K562 (cell line): Measurements from ENCODE around the gene C2CD4C. TPM values are rescaled to one million over a fixed set of nuclear protein-coding genes. Genes with fewer than 3 reads are reported as not detected.
A peak's percentile ranks its signal among the peaks of the same experiment; 100 is the strongest.

ENCODE experiments used
- ATAC-seq: fragments of 200-7000 bp; cut with Tn5 transposase; 3 replicates; pipeline ENCODE4 v1.9.1; 2020; ENCODE audit warnings: moderate library complexity
- BruUV-seq: library from RNA; stranded (reverse); fragments of 400-500 nt; replicated peaks from 2 replicates; lab custom pipeline; 2021; lab: Mats Ljungman, UMichigan
- CTCF ChIA-PET: fragments of 300-600 bp; formaldehyde crosslinking; extraction: SDS; loops from one replicate; lab custom pipeline; 2021; ENCODE audit warnings: low intra/inter-chr PET ratio; lab: Yijun Ruan, JAX
- POLR2A ChIA-PET: fragments of 300-600, 350-650 bp; sonication (Branson Sonifier 250); formaldehyde crosslinking; extraction: SDS; loops from one replicate; lab custom pipeline; 2021; ENCODE audit warnings: antibody characterized with exemption, inconsistent platforms; lab: Yijun Ruan, JAX
- DNase-seq, 4 experiments: peaks; one replicate each; pipeline versions ENCODE4 v3.0.0 to v3.0.0-alpha.2; 2011 to 2018; ENCODE audit warnings: low spot score in 3 of 4, mixed read lengths in 3 of 4; ENCODE audit errors: extremely low read depth in 1 of 4
- FAIRE-seq: peaks from 2 replicates; lab custom pipeline; 2011; peaks lifted over from hg19 to GRCh38; lab: Jason Lieb, UNC
- H2AFZ ChIP-seq: 2 replicates; pipeline ENCODE4 v1.6.0; 2011; ENCODE audit warnings: low read depth, low read length, control low read depth, inconsistent platforms
- H3K27ac ChIP-seq: fragments of 200-600 bp; 3 replicates; pipeline ENCODE4 v1.8.0; 2011; ENCODE audit warnings: low read depth, mild to moderate bottlenecking, control low read depth, inconsistent platforms, low read length, moderate library complexity, mixed read lengths; ENCODE audit errors: extremely low read depth
- H3K27me3 ChIP-seq, 2 experiments: fragments of 300-600 bp in 1 of 2; 2 replicates in 1 of 2; 3 replicates in 1 of 2; pipeline versions ENCODE4 v1.6.0 to v1.8.0; 2011; ENCODE audit warnings: inconsistent platforms in 2 of 2, low read length in 2 of 2, mild to moderate bottlenecking in 1 of 2, mixed read lengths in 1 of 2, moderate library complexity in 1 of 2; ENCODE audit not compliant: control insufficient read depth in 2 of 2, insufficient read depth in 2 of 2
- H3K36me3 ChIP-seq: fragments of 300-600 bp; 3 replicates; pipeline ENCODE4 v1.8.0; 2011; ENCODE audit warnings: mild to moderate bottlenecking, low read length, inconsistent platforms; ENCODE audit not compliant: control insufficient read depth, insufficient read depth
- H3K4me1 ChIP-seq, 2 experiments: fragments of 200-600 bp in 1 of 2; replicated peaks in 1 of 2; 2 replicates in 1 of 2; 3 replicates in 1 of 2; pipeline versions ENCODE4 v1.5.1 to v1.8.0; 2011; ENCODE audit warnings: inconsistent platforms in 2 of 2, low read length in 2 of 2, mild to moderate bottlenecking in 1 of 2, mixed read lengths in 1 of 2, moderate library complexity in 1 of 2; ENCODE audit not compliant: control insufficient read depth in 2 of 2, insufficient read depth in 2 of 2
- H3K4me2 ChIP-seq: 2 replicates; pipeline ENCODE4 v1.6.1; 2011; ENCODE audit warnings: low read length, control low read depth, inconsistent platforms, mixed read lengths; ENCODE audit not compliant: insufficient read depth
- H3K4me3 ChIP-seq: fragments of 200-600 bp; sonication (generic), shearing (Covaris generic); 2 replicates; pipeline ENCODE4 v1.5.1; 2016; ENCODE audit warnings: control low read depth, inconsistent platforms
- H3K79me2 ChIP-seq: fragments of 200-600 bp; 3 replicates; pipeline ENCODE4 v1.8.0; 2011; ENCODE audit warnings: low read length, inconsistent platforms; ENCODE audit not compliant: control insufficient read depth, insufficient read depth
- H3K9ac ChIP-seq, 2 experiments: 2 replicates each; pipeline versions ENCODE4 v1.6.0 to v1.6.1; 2011; ENCODE audit warnings: low read depth in 2 of 2, low read length in 2 of 2, control low read depth in 1 of 2, inconsistent platforms in 1 of 2, mild to moderate bottlenecking in 1 of 2, mixed read lengths in 1 of 2; ENCODE audit not compliant: insufficient read depth in 1 of 2
- H3K9me1 ChIP-seq: one replicate; pipeline ENCODE4 v1.6.0; 2011; ENCODE audit warnings: inconsistent platforms, mild to moderate bottlenecking, low read length, moderate library complexity; ENCODE audit not compliant: control insufficient read depth, insufficient read depth
- H3K9me3 ChIP-seq: replicated peaks from 2 replicates; pipeline ENCODE4 v1.5.1; 2011; ENCODE audit warnings: low read depth, low read length, inconsistent platforms; ENCODE audit not compliant: control insufficient read depth, insufficient read depth
- H4K20me1 ChIP-seq: replicated peaks from 2 replicates; pipeline ENCODE4 v1.6.1; 2011; ENCODE audit warnings: low read length, inconsistent platforms, mixed read lengths; ENCODE audit not compliant: control insufficient read depth, insufficient read depth
- BHLHE40 ChIP-seq: IDR thresholded peaks from 2 replicates; pipeline ENCODE4 v1.6.1; 2011; ENCODE audit warnings: low read length, improper control_type of control experiment
- BRD4 ChIP-seq: fragments of 200-600 bp; sonication (generic); IDR thresholded peaks from 2 replicates; pipeline ENCODE4 v1.6.1; 2017; ENCODE audit warnings: inconsistent platforms
- BRF1 ChIP-seq: IDR thresholded peaks from 3 replicates; pipeline ENCODE4 v1.6.1; 2011; ENCODE audit warnings: borderline replicate concordance, mild to moderate bottlenecking; ENCODE audit not compliant: insufficient read length; ENCODE audit errors: extremely low read depth
- E2F4 ChIP-seq: sonication (generic); formaldehyde crosslinking; IDR thresholded peaks from 2 replicates; pipeline ENCODE4 v1.8.0; 2022; ENCODE audit warnings: mild to moderate bottlenecking, low read depth, missing genetic modification reagents
- HDAC8 ChIP-seq: fragments of 450-650 bp; IDR thresholded peaks from 2 replicates; pipeline ENCODE4 v1.6.1; 2016; ENCODE audit warnings: mild to moderate bottlenecking, missing genetic modification characterization, moderate library complexity, missing compliant biosample characterization
- KLF10 ChIP-seq: fragments of 250-450 bp; sonication (Bioruptor Pico); IDR thresholded peaks from 2 replicates; pipeline ENCODE4 v1.6.1; 2021; ENCODE audit warnings: matching md5 sums
- NFIC ChIP-seq: fragments of 450-650 bp; IDR thresholded peaks from 2 replicates; pipeline ENCODE4 v1.6.1; 2017; ENCODE audit warnings: mild to moderate bottlenecking, inconsistent platforms
- PCBP2 ChIP-seq: fragments of 200-400 bp; formaldehyde crosslinking; IDR thresholded peaks from 2 replicates; pipeline ENCODE4 v1.6.1; 2018; ENCODE audit warnings: low read length, low read depth, mild to moderate bottlenecking, moderate library complexity; ENCODE audit not compliant: poor library complexity, severe bottlenecking
- PHF21A ChIP-seq: fragments of 450-650 bp; IDR thresholded peaks from 2 replicates; pipeline ENCODE4 v1.6.1; 2017; ENCODE audit warnings: low read depth, borderline replicate concordance
- THRAP3 ChIP-seq: fragments of 450-650 bp; IDR thresholded peaks from 2 replicates; pipeline ENCODE4 v1.6.1; 2016; ENCODE audit warnings: mild to moderate bottlenecking, inconsistent platforms, borderline replicate concordance
- USF1 ChIP-seq: sonication (generic); formaldehyde crosslinking; IDR thresholded peaks from 2 replicates; pipeline ENCODE4 v1.9.0; 2022; ENCODE audit warnings: mild to moderate bottlenecking, missing genetic modification reagents
- ZFP36 ChIP-seq: fragments of 150-350 bp; IDR thresholded peaks from 2 replicates; pipeline ENCODE4 v1.6.1; 2018; ENCODE audit warnings: low read length, low read depth; ENCODE audit not compliant: partially characterized antibody
- ZNF41 ChIP-seq: fragments of 250-450 bp; sonication (Bioruptor Pico); conservative IDR thresholded peaks from 2 replicates; pipeline ENCODE4 v1.4.0; 2020; ENCODE audit warnings: mild to moderate bottlenecking
- ZNF77 ChIP-seq: fragments of 250-450 bp; sonication (Bioruptor Pico); IDR thresholded peaks from 2 replicates; pipeline ENCODE4 v1.5.0; 2020
- WGBS: fragments of 100-300 bp; shearing (Covaris generic); methylation state at CpG from one replicate; pipeline ENCODE4 v1.1.6; 2016; ENCODE audit warnings: low coverage, mixed read lengths; ENCODE audit not compliant: insufficient coverage; ENCODE audit errors: missing lambda C conversion rate; 5-methylcytosine and 5-hydroxymethylcytosine counted together
- in situ Hi-C: fragments of 300-500 bp; cut with MboI; formaldehyde crosslinking; loops from 4 replicates; pipeline ENCODE4 v1.15.0; 2018; ENCODE audit warnings: inconsistent platforms, mixed read lengths
- intact Hi-C: fragments of 100-400 bp; cut with micrococcal nuclease; formaldehyde crosslinking; loops from 2 replicates; pipeline ENCODE4 v1.14.2; 2022
- polyA plus RNA-seq, 8 experiments: library from polyadenylated mRNA; depleted of rRNA in 4 of 8; stranded (reverse) in 5 of 8; unstranded in 3 of 8; fragments of >200 nt; fragmentation: Nextera tagmentation in 2 of 8; fragmentation: Illumina TruSeq in 1 of 8; extraction: Ambion mirVana in 2 of 8; extraction: Trizol in 1 of 8; gene quantifications; 2 replicates each; pipeline versions ENCODE4 v1.2.1 to v1.2.3, GENCODE V29; 2011 to 2014; ENCODE audit warnings: inconsistent platforms in 1 of 8, missing spikeins in 1 of 8
- total RNA-seq, 7 experiments: library from RNA; depleted of rRNA in 6 of 7; stranded (reverse); fragments of >200 nt in 6 of 7; fragmentation: Illumina TruSeq in 2 of 7; extraction: Trizol in 2 of 7; gene quantifications; 2 replicates each; pipeline versions ENCODE4 v1.2.1 to v1.2.3, GENCODE V29; 2011 to 2021; ENCODE audit warnings: low replicate concordance in 1 of 7
- TF ChIP-seq, protein P1 (sequence below): sonication (generic); formaldehyde crosslinking; IDR thresholded peaks from 2 replicates; pipeline ENCODE4 v1.9.0; 2022; ENCODE audit warnings: mild to moderate bottlenecking, missing genetic modification reagents
- TF ChIP-seq, protein P2 (sequence below): fragments of 450-650 bp; IDR thresholded peaks from 2 replicates; pipeline ENCODE4 v1.7.1; 2018; ENCODE audit warnings: mild to moderate bottlenecking, low read depth; ENCODE audit not compliant: partially characterized antibody

Gene C2CD4C
- total and polyA plus RNA-seq, 9 of the 15 experiments (the other 6 are each of a cell fraction or from before 2014, with no cell fraction given): 0.01 to 0.07 TPM; not detected in 7

DNA sequence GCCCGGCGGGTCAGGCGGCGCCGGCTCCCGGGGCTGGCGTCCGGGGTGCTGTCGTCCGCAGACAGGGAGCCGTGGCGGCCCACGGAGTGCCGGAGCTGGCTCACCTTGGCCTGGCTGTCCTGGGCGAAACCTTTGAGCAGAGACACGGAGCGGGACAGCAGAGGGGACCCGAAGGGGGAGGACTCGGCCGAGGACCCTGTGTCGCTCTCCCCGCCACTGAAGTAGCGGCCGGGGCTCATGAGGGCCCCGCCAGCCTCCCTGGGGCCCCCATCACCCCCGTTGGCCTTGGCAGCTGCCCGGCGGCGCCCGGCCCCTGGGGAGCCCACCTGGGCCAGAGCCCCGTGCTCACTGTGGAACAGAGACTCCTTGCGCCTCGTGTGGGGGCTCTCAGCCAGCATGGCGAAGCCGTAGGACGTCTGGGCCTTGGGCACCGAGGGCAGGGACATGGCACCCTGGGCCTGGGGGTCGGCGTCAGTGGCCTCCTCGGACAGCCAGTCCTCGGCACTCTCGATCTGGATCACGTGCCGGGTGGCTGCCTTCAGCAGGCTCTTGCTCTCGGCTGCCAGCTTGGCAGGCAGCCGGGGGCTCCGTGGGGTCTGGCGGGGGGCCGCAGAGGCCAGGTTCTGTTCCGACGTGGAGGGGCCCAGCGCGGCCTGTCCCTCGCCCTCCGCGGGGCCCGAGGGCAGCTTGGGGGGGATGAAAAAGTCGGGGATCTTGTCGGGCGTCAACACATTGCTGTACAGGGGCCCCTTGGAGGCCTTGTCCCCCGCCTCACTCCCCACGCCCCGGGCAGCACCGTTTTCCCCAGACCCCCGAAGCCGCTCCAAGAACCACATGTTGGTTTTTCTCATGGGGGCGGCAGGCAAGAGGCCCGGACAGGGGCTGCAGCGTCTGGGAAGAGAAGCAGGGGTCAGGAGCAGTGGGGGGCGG lies 1.2 kb downstream of the C2CD4C start:
- Histone ChIP-seq H2AFZ (no peak overlapping the region), H3K9me3 (no peaks in the 10 kb centered on the region), H3K36me3 (no peaks in the 10 kb centered on the region), H3K4me3 (no peak overlapping the region), H3K9ac (no peak overlapping the region; a peak in 1 of 4 replicates), H3K27ac (no peak overlapping the region), H3K4me2 (no peak overlapping the region), H3K4me1 (peaks cover 3 to 72% of the 10 kb centered on the region in 2 experiments; a peak in 2 of 5 replicates), H3K27me3 (peaks cover 31 to 71% of the 10 kb centered on the region in 2 experiments; a peak in 4 of 5 replicates), H3K79me2 (no peaks in the 10 kb centered on the region), H3K9me1 (no peaks in the 10 kb centered on the region), H4K20me1 (0 out of 2 replicates have a peak, but pooled peaks cover 14% of the 10 kb centered on the region)
- ChIA-PET POLR2A (interaction anchor here (1.0 kb wide), 1 partner anchor 41 kb away, joined by 3 read pairs; no protein-coding TSS in a partner anchor), CTCF (no interaction called here)
- DNase-seq: no peak
- no TSS peak for BruUV-seq
- ATAC-seq: no peak
- WGBS: 19% methylated on average over 36 of the region's 70 CpGs
- intact Hi-C loops (no loop called here), in situ Hi-C loops (no loop called here)
- no peak for FAIRE-seq
- TF ChIP-seq THRAP3 (no peak), PHF21A (no peak), BRD4 (no peak), ZFP36 (no peak), PCBP2 (no peak), KLF10 (CRISPR knock-in tag) (no peak), ZNF41 (CRISPR knock-in tag) (no peak), BRF1 (no peak), USF1 (CRISPR knock-in tag) (0 out of 2 replicates have a peak, but pooled peaks have one; percentile 16), BHLHE40 (peak; percentile 12; the same call in 1 of the 2 replicates), NFIC (no peak), ZNF77 (CRISPR knock-in tag) (no peak), E2F4 (CRISPR knock-in tag) (no peak), HDAC8 (tag) (no peak)
- TF ChIP-seq, protein P1, sequence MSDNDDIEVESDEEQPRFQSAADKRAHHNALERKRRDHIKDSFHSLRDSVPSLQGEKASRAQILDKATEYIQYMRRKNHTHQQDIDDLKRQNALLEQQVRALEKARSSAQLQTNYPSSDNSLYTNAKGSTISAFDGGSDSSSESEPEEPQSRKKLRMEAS (CRISPR knock-in tag): no peak
- TF ChIP-seq, protein P2, sequence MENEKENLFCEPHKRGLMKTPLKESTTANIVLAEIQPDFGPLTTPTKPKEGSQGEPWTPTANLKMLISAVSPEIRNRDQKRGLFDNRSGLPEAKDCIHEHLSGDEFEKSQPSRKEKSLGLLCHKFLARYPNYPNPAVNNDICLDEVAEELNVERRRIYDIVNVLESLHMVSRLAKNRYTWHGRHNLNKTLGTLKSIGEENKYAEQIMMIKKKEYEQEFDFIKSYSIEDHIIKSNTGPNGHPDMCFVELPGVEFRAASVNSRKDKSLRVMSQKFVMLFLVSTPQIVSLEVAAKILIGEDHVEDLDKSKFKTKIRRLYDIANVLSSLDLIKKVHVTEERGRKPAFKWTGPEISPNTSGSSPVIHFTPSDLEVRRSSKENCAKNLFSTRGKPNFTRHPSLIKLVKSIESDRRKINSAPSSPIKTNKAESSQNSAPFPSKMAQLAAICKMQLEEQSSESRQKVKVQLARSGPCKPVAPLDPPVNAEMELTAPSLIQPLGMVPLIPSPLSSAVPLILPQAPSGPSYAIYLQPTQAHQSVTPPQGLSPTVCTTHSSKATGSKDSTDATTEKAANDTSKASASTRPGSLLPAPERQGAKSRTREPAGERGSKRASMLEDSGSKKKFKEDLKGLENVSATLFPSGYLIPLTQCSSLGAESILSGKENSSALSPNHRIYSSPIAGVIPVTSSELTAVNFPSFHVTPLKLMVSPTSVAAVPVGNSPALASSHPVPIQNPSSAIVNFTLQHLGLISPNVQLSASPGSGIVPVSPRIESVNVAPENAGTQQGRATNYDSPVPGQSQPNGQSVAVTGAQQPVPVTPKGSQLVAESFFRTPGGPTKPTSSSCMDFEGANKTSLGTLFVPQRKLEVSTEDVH: no peak
